Ishikawa (cell line): ENCODE results near the gene GNAT2.

ENCODE experiments used
- CREB1 ChIP-seq: IDR thresholded peaks from 2 replicates; pipeline ENCODE4 v1.6.1; 2012; ENCODE audit warnings: low read depth
- EP300 ChIP-seq: IDR thresholded peaks from 2 replicates; pipeline ENCODE4 v1.6.1; 2012; ENCODE audit warnings: borderline replicate concordance
- MAX ChIP-seq: IDR thresholded peaks from 2 replicates; pipeline ENCODE4 v1.6.1; 2012
- NFIC ChIP-seq: IDR thresholded peaks from 2 replicates; pipeline ENCODE4 v1.6.1; 2012
- RAD21 ChIP-seq: IDR thresholded peaks from 2 replicates; pipeline ENCODE4 v1.6.1; 2012; ENCODE audit warnings: low read depth
- TCF12 ChIP-seq: IDR thresholded peaks from 2 replicates; pipeline ENCODE4 v1.6.1; 2012; ENCODE audit warnings: low read depth

- TF ChIP-seq RAD21 (no peak), CREB1 (no peak), MAX (no peak), NFIC (no peak), EP300 (no peak), TCF12 (no peak)
Measured at GRCh38 chr1:109632671-109633346, 13.4 kb upstream of the GNAT2 start.
